Chondrocyte (in vitro differentiated cells): Measurements from ENCODE around the gene CHST6. TPM values are rescaled to one million over a fixed set of nuclear protein-coding genes. Genes with fewer than 3 reads are reported as not detected.
"Not testable (repeated sequence)": the region's sequence is repeated elsewhere in the genome, so short reads cannot be mapped to it uniquely, and the experiment has no call there.

Experiments used
- DNase-seq: peaks from one replicate; pipeline ENCODE4 v3.0.0; 2021; ENCODE audit warnings: mixed read lengths, low spot score
- H3K27ac Mint-ChIP-seq: one replicate; pipeline ENCODE4 v1.8.0; 2021; ENCODE audit warnings: mild to moderate bottlenecking, moderate library complexity, mixed read lengths; ENCODE audit not compliant: unreplicated experiment
- H3K27me3 Mint-ChIP-seq: 2 replicates; pipeline ENCODE4 v1.8.0; 2021; ENCODE audit warnings: low read depth, mixed read lengths
- H3K36me3 Mint-ChIP-seq: 2 replicates; pipeline ENCODE4 v1.8.0; 2021; ENCODE audit warnings: low read depth, mixed read lengths
- H3K4me1 Mint-ChIP-seq: 2 replicates; pipeline ENCODE4 v1.8.0; 2021; ENCODE audit warnings: low read depth, mild to moderate bottlenecking, mixed read lengths
- H3K4me3 Mint-ChIP-seq: one replicate; pipeline ENCODE4 v1.8.0; 2021; ENCODE audit warnings: mild to moderate bottlenecking, moderate library complexity, mixed read lengths; ENCODE audit not compliant: unreplicated experiment
- H3K9me3 Mint-ChIP-seq: 2 replicates; pipeline ENCODE4 v1.8.0; 2021; ENCODE audit warnings: low read depth, mixed read lengths
- CTCF ChIP-seq: fragments of 200-600 bp; sonication (generic); IDR thresholded peaks from 2 replicates; pipeline ENCODE4 v1.5.0; 2021; ENCODE audit warnings: antibody characterized with exemption, mild to moderate bottlenecking, moderate library complexity
- total RNA-seq: library from RNA; stranded (reverse); gene quantifications from 3 replicates; pipeline ENCODE4 v1.2.1, GENCODE V29; 2021

CHST6 gene
- total RNA-seq, 1 donor from 2014 or later: 7.1 TPM

DNA sequence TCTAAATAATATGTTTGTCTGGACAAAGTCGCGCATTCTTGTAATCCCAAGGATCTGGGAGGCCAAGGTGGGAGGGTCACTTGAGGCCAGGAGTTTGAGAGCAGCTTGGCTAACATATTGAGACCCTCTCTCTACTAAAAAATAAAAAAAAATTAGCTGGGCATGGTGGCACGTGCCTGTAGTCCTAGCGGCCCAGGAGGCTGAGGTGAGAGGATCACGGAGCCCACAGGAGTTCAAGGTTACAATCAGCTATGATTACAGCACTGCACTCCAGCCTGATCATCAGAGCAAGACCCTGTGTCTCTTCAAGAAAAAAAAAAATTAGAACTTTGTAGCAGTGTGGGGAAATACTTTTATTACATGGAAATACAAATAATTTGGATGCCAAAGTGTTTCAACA is 6.1 kb upstream of the CHST6 start:
- Mint-ChIP-seq H3K4me1 (peaks cover 27% of the 10 kb centered on the region), H3K27ac (peak overlapping the region; percentile 22), H3K27me3 (no peaks in the 10 kb centered on the region), H3K36me3 (no peaks in the 10 kb centered on the region), H3K4me3 (no peak overlapping the region), H3K9me3 (no peaks in the 10 kb centered on the region)
- no peak for DNase-seq
- TF ChIP-seq CTCF: no peak

- H3K4me1 Mint-ChIP-seq: peaks cover 27% of the 10 kb centered on the region
- not testable (repeated sequence) for H3K4me3 Mint-ChIP-seq, DNase-seq, H3K9me3 Mint-ChIP-seq, H3K36me3 Mint-ChIP-seq, H3K27ac Mint-ChIP-seq, H3K27me3 Mint-ChIP-seq
Observed at GRCh38 chr16:75498605-75499322, 3.5 kb upstream of the CHST6 start.

- DNase-seq: no peak
- Mint-ChIP-seq H3K4me3 (no peak overlapping the region), H3K9me3 (no peaks in the 10 kb centered on the region), H3K27ac (no peak overlapping the region), H3K36me3 (no peaks in the 10 kb centered on the region), H3K27me3 (no peaks in the 10 kb centered on the region), H3K4me1 (peaks cover 27% of the 10 kb centered on the region)
- TF ChIP-seq CTCF: no peak
Observed at GRCh38 chr16:75497558-75497957, 2.3 kb upstream of the CHST6 start.

DNA sequence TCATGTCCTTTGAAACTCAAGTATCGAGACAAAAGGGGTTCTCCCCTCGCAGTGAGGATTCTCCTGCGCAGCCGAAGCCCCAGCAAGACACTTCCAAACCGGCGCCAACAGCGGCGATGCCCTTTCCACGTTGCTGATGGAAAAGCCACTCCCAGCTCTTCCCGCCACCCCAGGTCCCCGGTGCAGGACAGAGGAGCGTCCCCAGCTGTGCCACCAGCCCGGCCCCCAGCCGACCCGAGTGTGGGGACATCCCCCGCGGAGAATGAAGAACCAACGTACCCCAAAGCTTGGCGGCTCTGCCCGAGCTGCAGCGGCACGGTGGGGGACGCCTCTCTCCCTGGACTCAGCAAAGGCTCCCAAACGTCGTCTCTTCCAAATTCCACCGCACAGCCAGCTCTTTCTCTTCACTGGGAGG is 573 bp downstream of the CHST6 start:
- no peaks in the 10 kb centered on the region for H3K36me3 Mint-ChIP-seq
- peaks cover 22% of the 10 kb centered on the region for H3K4me1 Mint-ChIP-seq
- no peaks in the 10 kb centered on the region for H3K9me3 Mint-ChIP-seq
- H3K27ac Mint-ChIP-seq: peak overlapping the region; percentile 47
- H3K4me3 Mint-ChIP-seq: peak overlapping the region; percentile 83
- no peaks in the 10 kb centered on the region for H3K27me3 Mint-ChIP-seq
- DNase-seq: no peak
- TF ChIP-seq CTCF: no peak

GRCh38 chr16:75494184-75494583 is 1.1 kb downstream of the CHST6 start:
- Mint-ChIP-seq H3K27me3 (no peaks in the 10 kb centered on the region), H3K9me3 (no peaks in the 10 kb centered on the region), H3K27ac (no peak overlapping the region), H3K36me3 (no peaks in the 10 kb centered on the region), H3K4me3 (peak overlapping the region; percentile 83), H3K4me1 (peaks cover 18% of the 10 kb centered on the region)
- DNase-seq: no peak
- no peak for TF ChIP-seq CTCF

DNA sequence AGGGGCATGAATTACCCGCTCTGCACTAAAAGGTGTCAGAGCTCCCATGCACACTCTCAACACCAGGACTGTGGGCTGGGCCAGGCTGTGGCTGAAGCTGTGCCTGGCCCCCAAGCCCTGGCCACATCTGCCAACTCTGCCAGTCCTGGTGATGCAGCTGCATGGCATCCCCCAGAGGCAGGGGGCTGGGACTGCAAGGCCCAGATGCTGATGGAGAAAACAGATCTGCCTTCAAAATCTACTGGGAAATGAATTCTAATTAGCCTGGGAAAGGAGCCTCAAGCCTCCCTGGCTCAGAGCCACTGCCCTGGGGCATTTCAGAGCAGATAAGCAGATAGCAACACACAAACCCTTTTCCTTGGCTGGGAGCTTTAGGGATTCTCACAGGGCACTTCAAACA is 3.4 kb downstream of the CHST6 start:
- Mint-ChIP-seq H3K9me3 (no peaks in the 10 kb centered on the region), H3K4me1 (peaks cover 10% of the 10 kb centered on the region), H3K36me3 (no peaks in the 10 kb centered on the region), H3K27ac (no peak overlapping the region), H3K27me3 (no peaks in the 10 kb centered on the region), H3K4me3 (no peak overlapping the region)
- DNase-seq: no peak
- TF ChIP-seq CTCF: peak; percentile 36
